LNCaP clone FGC (cell line): Measurements from ENCODE around the gene KHDRBS2.
A peak's percentile ranks its signal among the peaks of the same experiment; 100 is the strongest.

Experiments
- DNase-seq: peaks from one replicate; pipeline ENCODE4 v3.0.0-alpha.2; 2011; ENCODE audit warnings: low read depth
- H3K4me3 ChIP-seq: 2 replicates; pipeline ENCODE4 v1.5.1; 2011; ENCODE audit warnings: mild to moderate bottlenecking, low read depth, low read length, control low read depth
- CTCF ChIP-seq: IDR thresholded peaks from 2 replicates; pipeline ENCODE4 v1.5.1; 2012; ENCODE audit warnings: mild to moderate bottlenecking; ENCODE audit not compliant: control insufficient read depth, insufficient read depth; ENCODE audit errors: extremely low read depth

KHDRBS2 gene

GRCh38 chr6:62150048-62150663 is 135.9 kb downstream of the KHDRBS2 start:
- peak; percentile 26 for DNase-seq
- H3K4me3 ChIP-seq = no peak overlapping the region
- TF ChIP-seq CTCF = peak; percentile 82

- no peak for DNase-seq
- H3K4me3 ChIP-seq = no peak overlapping the region
- TF ChIP-seq CTCF = no peak
These were observed 138.8 kb downstream of the KHDRBS2 start for GRCh38 chr6:62146954-62147853.

DNA sequence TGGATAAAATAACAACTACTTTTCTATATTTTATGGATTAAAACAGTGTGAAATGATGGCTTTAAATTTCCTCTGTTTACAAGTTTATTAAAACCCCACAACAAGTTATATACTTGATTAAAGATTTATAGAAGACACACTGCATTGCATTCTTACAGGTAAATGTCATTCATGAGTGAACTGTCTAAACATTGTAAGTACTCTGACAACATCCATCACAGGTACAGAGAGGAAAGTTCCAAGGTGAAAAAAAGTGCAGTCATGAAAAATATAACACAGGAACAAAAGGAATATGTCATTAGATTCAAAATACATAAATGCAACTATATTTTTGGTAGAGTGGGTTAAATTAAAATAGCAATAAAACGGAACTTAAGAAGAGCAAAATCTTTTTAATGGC is 156.9 kb downstream of the KHDRBS2 start:
- no peak for TF ChIP-seq CTCF
- no peak overlapping the region for H3K4me3 ChIP-seq
- DNase-seq = no peak

DNA sequence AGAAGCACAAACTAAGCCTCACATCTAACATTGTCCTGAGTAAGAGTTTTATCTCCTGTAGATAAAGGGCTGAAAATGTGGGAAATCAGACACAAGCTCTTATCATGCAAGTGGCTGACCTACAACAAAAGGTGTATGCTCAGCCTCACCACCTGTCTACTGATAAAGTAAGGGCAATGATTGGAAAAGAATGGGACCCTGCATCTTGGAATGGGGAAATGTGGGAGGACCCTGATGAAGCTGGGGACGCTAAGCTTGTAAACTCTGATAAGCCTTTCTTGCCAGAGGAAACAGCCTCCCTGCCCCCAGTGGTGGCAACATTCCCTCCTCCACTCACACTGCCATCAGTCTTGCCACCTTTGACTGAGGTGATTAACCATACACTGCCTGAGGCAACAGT is 166.6 kb downstream of the KHDRBS2 start:
- TF ChIP-seq CTCF = no peak
- no peak overlapping the region for H3K4me3 ChIP-seq
- DNase-seq = no peak

DNA sequence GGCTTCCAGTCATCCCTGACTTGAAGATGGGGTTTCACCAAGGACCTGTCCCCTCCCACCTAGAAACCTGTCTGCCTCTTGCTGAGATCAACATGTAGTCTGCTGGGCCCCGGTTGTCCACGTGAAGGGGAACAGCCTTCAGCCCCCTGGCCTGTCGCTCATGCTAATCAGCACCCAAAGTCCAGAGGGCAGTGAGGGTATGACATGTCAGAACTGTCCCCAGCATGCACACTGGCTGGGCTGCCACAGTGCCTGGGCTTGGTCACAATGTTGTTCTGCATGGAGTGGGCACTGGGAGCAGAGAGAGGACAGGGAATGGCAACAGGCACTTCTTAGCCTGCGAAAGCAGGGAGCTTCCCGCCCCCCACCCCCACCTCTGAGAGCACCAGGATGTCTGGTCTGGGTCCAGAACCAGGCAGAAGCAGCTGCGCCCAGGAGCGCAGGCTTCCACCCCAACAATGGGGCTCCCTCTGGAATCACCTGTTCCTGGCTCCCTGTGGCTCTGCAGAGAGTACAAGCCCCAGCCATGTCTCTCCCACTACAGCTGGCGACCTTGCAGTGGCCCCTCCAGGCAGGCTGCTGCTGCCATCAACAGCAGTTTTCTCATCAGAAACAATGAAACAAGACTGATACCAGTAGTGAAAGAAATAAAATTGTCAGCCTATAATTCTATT is 182.7 kb downstream of the KHDRBS2 start:
- no peak for TF ChIP-seq CTCF
- no peak overlapping the region for H3K4me3 ChIP-seq
- DNase-seq = no peak

- DNase-seq = no peak
- no peak for TF ChIP-seq CTCF
- no peak overlapping the region for H3K4me3 ChIP-seq
These were observed 183.6 kb downstream of the KHDRBS2 start for GRCh38 chr6:62102387-62102786.
